ENCODE results near the gene MAP2K2. TPM values are rescaled to one million over a fixed set of nuclear protein-coding genes. Genes with fewer than 3 reads are reported as not detected.

The MAP2K2 gene
- total and polyA plus RNA-seq, 2 donors (not counting 3 experiments of a cell fraction or from before 2014, with no cell fraction given) = 126 to 171 TPM

DNA sequence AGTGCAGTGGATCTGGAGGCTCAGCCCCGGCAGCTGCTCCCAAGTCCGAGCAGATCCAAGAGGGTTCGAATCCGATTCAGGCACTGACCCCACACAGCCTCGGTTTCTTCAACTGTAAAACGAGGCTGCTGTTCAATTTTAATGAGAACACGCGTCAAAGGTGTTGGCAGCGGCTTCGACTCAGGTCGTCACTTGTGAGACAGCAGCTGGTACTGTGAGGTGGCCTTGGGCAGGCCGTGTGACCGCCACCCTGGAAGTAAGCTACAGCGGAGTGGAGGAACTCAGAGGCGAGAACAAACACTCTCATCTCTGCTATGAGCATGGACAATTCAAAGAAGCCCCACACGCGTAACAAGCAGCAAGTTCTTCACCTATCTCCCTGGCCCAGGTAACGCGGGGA lies 9.7 kb downstream of the MAP2K2 start:
- H3K4me1 ChIP-seq (ENCODE audit: control insufficient read depth, extremely low read depth, insufficient read depth, low read length) = no peaks in the 10 kb centered on the region
- BruUV-seq (replicated peaks) = no TSS peak
- no peak overlapping the region for H3K27ac ChIP-seq (ENCODE audit: insufficient read depth, low read depth, low read length)
- no peaks in the 10 kb centered on the region for H4K20me1 ChIP-seq (replicated peaks; ENCODE audit: control insufficient read depth, extremely low read depth, insufficient read depth, low read length)
- H3K9me3 ChIP-seq (replicated peaks; ENCODE audit: control insufficient read depth, insufficient read depth, low read length) = no peaks in the 10 kb centered on the region
- H3K79me2 ChIP-seq (ENCODE audit: control insufficient read depth, insufficient read depth, low read length) = peaks cover 6% of the 10 kb centered on the region
- intact Hi-C loops (cut with micrococcal nuclease) = no loop called here
- ChIA-PET POLR2A (no interaction called here), CTCF (interaction anchor here (2.8 kb wide), 1 partner anchor 26 kb away, joined by 10 read pairs; no protein-coding TSS in a partner anchor)
- no peak for FAIRE-seq
- H3K9me1 ChIP-seq (replicated peaks; ENCODE audit: control insufficient read depth, extremely low read depth, insufficient read depth, low read length) = no peaks in the 10 kb centered on the region
- peaks cover 4 to 48% of the 10 kb centered on the region in 2 experiments for H3K36me3 ChIP-seq (ENCODE audit: control insufficient read depth in 2 of 2, extremely low read depth in 1 of 2, insufficient read depth in 2 of 2, low read length in 2 of 2)
- dilution Hi-C loops (cut with MboI; ENCODE audit: extremely low pct_ligation_motif_present, low sequenced_read_pairs) = no loop called here
- DNase-seq (ENCODE audit: low read depth, low spot score) = no peak
- H3K4me2 ChIP-seq (ENCODE audit: insufficient read depth, low read length) = no peak overlapping the region
- no peak for TF ChIP-seq MYC (IDR thresholded peaks at IDR 0.05; ENCODE audit: low read depth, low read length)
- TF ChIP-seq GATA2 (IDR thresholded peaks at IDR 0.05; ENCODE audit: insufficient read depth, insufficient read length, low read depth, low read length) = no peak
- TF ChIP-seq, protein P1, sequence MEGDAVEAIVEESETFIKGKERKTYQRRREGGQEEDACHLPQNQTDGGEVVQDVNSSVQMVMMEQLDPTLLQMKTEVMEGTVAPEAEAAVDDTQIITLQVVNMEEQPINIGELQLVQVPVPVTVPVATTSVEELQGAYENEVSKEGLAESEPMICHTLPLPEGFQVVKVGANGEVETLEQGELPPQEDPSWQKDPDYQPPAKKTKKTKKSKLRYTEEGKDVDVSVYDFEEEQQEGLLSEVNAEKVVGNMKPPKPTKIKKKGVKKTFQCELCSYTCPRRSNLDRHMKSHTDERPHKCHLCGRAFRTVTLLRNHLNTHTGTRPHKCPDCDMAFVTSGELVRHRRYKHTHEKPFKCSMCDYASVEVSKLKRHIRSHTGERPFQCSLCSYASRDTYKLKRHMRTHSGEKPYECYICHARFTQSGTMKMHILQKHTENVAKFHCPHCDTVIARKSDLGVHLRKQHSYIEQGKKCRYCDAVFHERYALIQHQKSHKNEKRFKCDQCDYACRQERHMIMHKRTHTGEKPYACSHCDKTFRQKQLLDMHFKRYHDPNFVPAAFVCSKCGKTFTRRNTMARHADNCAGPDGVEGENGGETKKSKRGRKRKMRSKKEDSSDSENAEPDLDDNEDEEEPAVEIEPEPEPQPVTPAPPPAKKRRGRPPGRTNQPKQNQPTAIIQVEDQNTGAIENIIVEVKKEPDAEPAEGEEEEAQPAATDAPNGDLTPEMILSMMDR (IDR thresholded peaks at IDR 0.05; ENCODE audit: extremely low read depth in 1 of 2, insufficient read depth in 1 of 2, low read depth in 1 of 2, low read length in 2 of 2) = no peak
- TF ChIP-seq JUN (IDR thresholded peaks at IDR 0.05; ENCODE audit: borderline replicate concordance, insufficient read depth, insufficient read length, low read depth) = no peak
- TF ChIP-seq POLR2AphosphoS5 (IDR thresholded peaks at IDR 0.05; ENCODE audit: insufficient read depth, low read depth, low read length) = no peak
- no peak for TF ChIP-seq POLR2A (IDR thresholded peaks at IDR 0.05; ENCODE audit: low read depth, low read length)
- no peak for TF ChIP-seq EZH2 (IDR thresholded peaks at IDR 0.05; ENCODE audit: borderline replicate concordance, low read depth, low read length, severe bottlenecking)
- TF ChIP-seq MAX (IDR thresholded peaks at IDR 0.05; ENCODE audit: insufficient read depth, insufficient read length) = no peak
- TF ChIP-seq FOS (IDR thresholded peaks at IDR 0.05; ENCODE audit: borderline replicate concordance, insufficient read depth, low read length) = no peak
- no peak overlapping the region for H2AFZ ChIP-seq (ENCODE audit: low read depth, low read length)
- no peak overlapping the region for H3K9ac ChIP-seq (replicated peaks; ENCODE audit: extremely low read depth, insufficient read depth, low read length)
- H3K27me3 ChIP-seq (ENCODE audit: control insufficient read depth in 2 of 2, insufficient read depth in 2 of 2, low read length in 2 of 2) = no peaks in the 10 kb centered on the region
- H3K4me3 ChIP-seq (replicated peaks in 1 of 3; ENCODE audit: insufficient read depth in 1 of 3, low read depth in 1 of 3, low read length in 3 of 3) = no peak overlapping the region

Measured in endothelial cell of umbilical vein (primary cell).